NT2/D1 (cell line): ENCODE data around the gene IL36G.

ENCODE experiments used
- SUZ12 ChIP-seq: IDR thresholded peaks from 2 replicates; pipeline ENCODE4 v1.6.1; 2011; ENCODE audit not compliant: insufficient read length, insufficient read depth; ENCODE audit errors: extremely low read depth
- YY1 ChIP-seq: IDR thresholded peaks from 2 replicates; pipeline ENCODE4 v1.6.1; 2011; ENCODE audit not compliant: insufficient read length, insufficient read depth
- ZNF274 ChIP-seq: IDR thresholded peaks from 2 replicates; pipeline ENCODE4 v1.6.1; 2011; ENCODE audit warnings: mild to moderate bottlenecking, low read depth, low read length

GRCh38 chr2:113009622-113010021 lies 31.8 kb downstream of the IL36G start:
- TF ChIP-seq YY1 (no peak), ZNF274 (no peak), SUZ12 (no peak)
